AG09319 (cell line): Measurements from ENCODE around the gene SELENOK.

ENCODE experiments used
- DNase-seq: peaks from one replicate; pipeline ENCODE4 v3.0.0-alpha.2; 2010; ENCODE audit warnings: low read depth; ENCODE audit errors: extremely low read depth
- CTCF ChIP-seq: IDR thresholded peaks from 2 replicates; pipeline ENCODE4 v1.5.1; 2011; ENCODE audit warnings: low read depth, mild to moderate bottlenecking, inconsistent platforms, low read length, moderate library complexity

The SELENOK gene

GRCh38 chr3:53842436-53843194 is 49.0 kb downstream of the SELENOK start:
- DNase-seq, result no peak
- no peak for TF ChIP-seq CTCF

- TF ChIP-seq CTCF, result no peak
- no peak for DNase-seq
Measured at GRCh38 chr3:53841296-53841695, 50.4 kb downstream of the SELENOK start.

GRCh38 chr3:53837331-53837730 is 54.3 kb downstream of the SELENOK start:
- TF ChIP-seq CTCF, result no peak
- no peak for DNase-seq

GRCh38 chr3:53836084-53836872 is 55.4 kb downstream of the SELENOK start:
- no peak for TF ChIP-seq CTCF

GRCh38 chr3:53835257-53835656 is 56.4 kb downstream of the SELENOK start:
- no peak for DNase-seq
- no peak for TF ChIP-seq CTCF

More at GRCh38 chr3:53836084-53836872, 55.4 kb downstream of the SELENOK start:
- no peak for DNase-seq

GRCh38 chr3:53834429-53835095 is 57.1 kb downstream of the SELENOK start:
- TF ChIP-seq CTCF, result no peak
- DNase-seq, result no peak
